ENCODE measurements around the gene COBLL1.

Gene COBLL1

DNA sequence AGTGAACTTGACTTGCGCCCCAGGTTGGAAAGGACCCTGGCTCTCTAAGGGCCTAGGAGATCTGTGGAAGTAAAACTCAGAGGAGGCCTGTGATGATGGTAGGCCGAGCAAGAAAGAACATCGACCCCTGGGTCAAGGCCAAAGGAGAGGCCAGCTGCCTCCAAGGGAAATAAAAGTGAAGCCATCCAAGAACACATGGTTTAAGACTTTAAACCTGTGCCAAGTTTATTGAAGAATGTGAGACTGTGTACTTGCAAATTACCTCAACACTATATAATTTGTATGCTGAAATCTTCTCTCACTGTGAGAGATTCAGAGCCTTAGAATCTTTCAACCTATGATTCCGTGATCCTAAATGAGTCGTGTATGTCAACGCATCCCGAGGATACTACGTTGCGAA is 40.7 kb upstream of the COBLL1 start:
- Histone ChIP-seq H3K36me3 (ENCODE audit: insufficient read depth) (no peaks in the 10 kb centered on the region), H2AFZ (ENCODE audit: low read depth) (no peak overlapping the region), H3K4me1 (ENCODE audit: low read depth, poor library complexity, severe bottlenecking) (peaks cover under 1% of the 10 kb centered on the region), H3K9ac (no peak overlapping the region), H3K27ac (no peak overlapping the region), H3K79me2 (ENCODE audit: insufficient read depth, low read depth) (no peaks in the 10 kb centered on the region), H4K20me1 (ENCODE audit: insufficient read depth) (no peaks in the 10 kb centered on the region), H3K4me2 (no peak overlapping the region), H3K27me3 (ENCODE audit: insufficient read depth, low read depth) (no peaks in the 10 kb centered on the region), H3K4me3 (IDR thresholded peaks at IDR 0.05; ENCODE audit: insufficient read depth, low read depth, low read length) (no peak overlapping the region)
- TF ChIP-seq, protein P1, sequence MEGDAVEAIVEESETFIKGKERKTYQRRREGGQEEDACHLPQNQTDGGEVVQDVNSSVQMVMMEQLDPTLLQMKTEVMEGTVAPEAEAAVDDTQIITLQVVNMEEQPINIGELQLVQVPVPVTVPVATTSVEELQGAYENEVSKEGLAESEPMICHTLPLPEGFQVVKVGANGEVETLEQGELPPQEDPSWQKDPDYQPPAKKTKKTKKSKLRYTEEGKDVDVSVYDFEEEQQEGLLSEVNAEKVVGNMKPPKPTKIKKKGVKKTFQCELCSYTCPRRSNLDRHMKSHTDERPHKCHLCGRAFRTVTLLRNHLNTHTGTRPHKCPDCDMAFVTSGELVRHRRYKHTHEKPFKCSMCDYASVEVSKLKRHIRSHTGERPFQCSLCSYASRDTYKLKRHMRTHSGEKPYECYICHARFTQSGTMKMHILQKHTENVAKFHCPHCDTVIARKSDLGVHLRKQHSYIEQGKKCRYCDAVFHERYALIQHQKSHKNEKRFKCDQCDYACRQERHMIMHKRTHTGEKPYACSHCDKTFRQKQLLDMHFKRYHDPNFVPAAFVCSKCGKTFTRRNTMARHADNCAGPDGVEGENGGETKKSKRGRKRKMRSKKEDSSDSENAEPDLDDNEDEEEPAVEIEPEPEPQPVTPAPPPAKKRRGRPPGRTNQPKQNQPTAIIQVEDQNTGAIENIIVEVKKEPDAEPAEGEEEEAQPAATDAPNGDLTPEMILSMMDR (conservative IDR thresholded peaks at IDR 0.05; ENCODE audit: low read depth, low read length): no peak

DNA sequence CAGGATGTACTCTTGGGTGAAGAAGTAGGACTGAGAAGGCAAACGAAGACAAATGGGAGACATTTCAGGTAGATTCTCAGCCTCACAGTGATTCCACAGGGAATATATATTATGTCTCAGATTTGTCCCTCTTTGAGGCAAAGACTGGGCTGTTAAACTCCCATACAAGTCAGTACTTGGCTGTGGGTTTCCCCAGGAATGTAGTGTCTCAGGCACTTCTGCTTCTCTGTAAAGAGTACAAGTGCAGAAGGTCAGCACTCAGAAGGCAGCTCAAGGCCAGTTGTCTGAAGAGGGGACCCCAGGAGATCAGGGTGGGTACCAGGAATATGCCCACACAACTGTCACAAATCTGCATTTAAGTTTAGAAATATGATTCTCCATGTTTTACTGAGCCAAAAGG is 39.9 kb upstream of the COBLL1 start:
- no peaks in the 10 kb centered on the region for H3K36me3 ChIP-seq (ENCODE audit: insufficient read depth)
- H3K27me3 ChIP-seq (ENCODE audit: insufficient read depth, low read depth): no peaks in the 10 kb centered on the region
- no peaks in the 10 kb centered on the region for H4K20me1 ChIP-seq (ENCODE audit: insufficient read depth)
- no peak overlapping the region for H3K27ac ChIP-seq
- H3K4me2 ChIP-seq: no peak overlapping the region
- no peak overlapping the region for H3K9ac ChIP-seq
- TF ChIP-seq, protein P1 (conservative IDR thresholded peaks at IDR 0.05; ENCODE audit: low read depth, low read length): no peak
- H3K4me3 ChIP-seq (IDR thresholded peaks at IDR 0.05; ENCODE audit: insufficient read depth, low read depth, low read length): no peak overlapping the region
- H2AFZ ChIP-seq (ENCODE audit: low read depth): no peak overlapping the region
- no peaks in the 10 kb centered on the region for H3K79me2 ChIP-seq (ENCODE audit: insufficient read depth, low read depth)
- H3K4me1 ChIP-seq (ENCODE audit: low read depth, poor library complexity, severe bottlenecking): peaks cover 4% of the 10 kb centered on the region

DNA sequence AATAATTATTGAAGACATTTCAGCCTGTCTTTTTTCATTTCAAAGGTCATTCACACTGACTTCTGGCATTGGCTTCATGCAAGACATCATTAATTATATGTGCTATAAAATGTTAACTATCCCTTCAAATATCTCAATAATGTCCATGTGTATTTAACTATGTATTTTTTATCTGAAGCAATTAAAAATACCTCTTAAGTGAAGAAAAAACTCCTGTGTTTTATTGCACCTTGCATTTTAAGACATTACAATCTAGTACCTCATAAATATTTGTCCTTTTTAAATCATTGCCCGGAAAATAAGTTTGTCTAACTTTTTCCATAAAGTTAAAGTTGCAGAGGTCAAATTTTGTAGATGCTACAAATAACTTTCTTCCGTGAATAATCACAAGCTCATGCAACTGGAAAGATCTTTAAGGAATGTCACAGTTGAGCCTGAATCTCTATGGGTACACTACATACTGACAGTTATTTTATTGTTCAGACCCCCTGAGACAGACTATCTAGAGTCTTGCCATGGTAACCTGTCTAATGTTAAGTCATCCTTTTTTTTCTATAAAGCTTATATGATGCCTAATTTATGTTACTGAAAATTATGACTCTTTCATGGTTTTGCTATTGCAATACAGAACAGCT is 38.4 kb upstream of the COBLL1 start:
- Histone ChIP-seq H3K27me3 (ENCODE audit: insufficient read depth, low read depth) (no peaks in the 10 kb centered on the region), H3K27ac (no peak overlapping the region), H3K4me3 (IDR thresholded peaks at IDR 0.05; ENCODE audit: insufficient read depth, low read depth, low read length) (no peak overlapping the region), H3K79me2 (ENCODE audit: insufficient read depth, low read depth) (no peaks in the 10 kb centered on the region), H3K4me2 (no peak overlapping the region), H3K9ac (no peak overlapping the region), H2AFZ (ENCODE audit: low read depth) (no peak overlapping the region), H4K20me1 (ENCODE audit: insufficient read depth) (no peaks in the 10 kb centered on the region), H3K36me3 (ENCODE audit: insufficient read depth) (no peaks in the 10 kb centered on the region), H3K4me1 (ENCODE audit: low read depth, poor library complexity, severe bottlenecking) (peaks cover 4% of the 10 kb centered on the region)
- TF ChIP-seq, protein P1 (conservative IDR thresholded peaks at IDR 0.05; ENCODE audit: low read depth, low read length): no peak

DNA sequence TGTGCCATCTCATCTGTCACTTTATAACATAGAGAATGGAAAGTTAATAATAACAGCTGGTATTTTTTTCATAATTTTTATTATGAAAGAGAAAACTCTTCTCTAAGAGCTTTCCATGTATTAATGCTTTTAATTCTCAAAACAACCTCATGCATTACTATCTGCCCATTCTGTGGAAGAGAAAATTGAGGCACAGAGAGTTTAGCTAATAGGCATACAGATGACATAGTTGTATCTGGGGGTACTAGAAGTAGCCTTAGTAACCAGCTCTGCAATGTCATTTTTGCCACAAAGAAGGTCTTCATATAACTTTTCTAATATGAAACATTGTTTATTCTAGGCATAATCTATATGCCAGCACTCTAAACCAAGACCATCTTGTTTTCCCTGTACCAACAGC is 36.3 kb upstream of the COBLL1 start:
- H2AFZ ChIP-seq (ENCODE audit: low read depth): no peak overlapping the region
- TF ChIP-seq, protein P1 (conservative IDR thresholded peaks at IDR 0.05; ENCODE audit: low read depth, low read length): no peak
- H3K4me1 ChIP-seq (ENCODE audit: low read depth, poor library complexity, severe bottlenecking): peaks cover 4% of the 10 kb centered on the region
- H3K27ac ChIP-seq: no peak overlapping the region
- no peak overlapping the region for H3K4me3 ChIP-seq (IDR thresholded peaks at IDR 0.05; ENCODE audit: insufficient read depth, low read depth, low read length)
- no peak overlapping the region for H3K4me2 ChIP-seq
- H3K27me3 ChIP-seq (ENCODE audit: insufficient read depth, low read depth): no peaks in the 10 kb centered on the region
- H4K20me1 ChIP-seq (ENCODE audit: insufficient read depth): no peaks in the 10 kb centered on the region
- H3K79me2 ChIP-seq (ENCODE audit: insufficient read depth, low read depth): no peaks in the 10 kb centered on the region
- H3K9ac ChIP-seq: no peak overlapping the region
- H3K36me3 ChIP-seq (ENCODE audit: insufficient read depth): no peaks in the 10 kb centered on the region

All from KMS-11 (cell line).